A549 (cell line): ENCODE data around the gene SUPT20HL1.

ENCODE experiments used
- CEBPB ChIP-seq, 2 experiments: fragments of >200 bp in 1 of 2; sonication (Bioruptor Twin) in 1 of 2; formaldehyde crosslinking in 1 of 2; IDR thresholded peaks; 2 replicates each; pipeline ENCODE4 v1.6.1; 2012 to 2016
- CHD4 ChIP-seq: fragments of 200-600 bp; sonication (generic); IDR thresholded peaks from 2 replicates; pipeline ENCODE4 v1.6.1; 2016; ENCODE audit warnings: antibody characterized with exemption, mild to moderate bottlenecking, borderline replicate concordance
- CTCF ChIP-seq: fragments of >200 bp; sonication (Bioruptor Twin); formaldehyde crosslinking; IDR thresholded peaks from 3 replicates; pipeline ENCODE4 v1.5.1; 2016
- EP300 ChIP-seq, 2 experiments: fragments of >200 bp; sonication (Bioruptor Twin); formaldehyde crosslinking; IDR thresholded peaks; 2 replicates in 1 of 2; 3 replicates in 1 of 2; pipeline ENCODE4 v1.6.1; 2016 to 2017
- JUN ChIP-seq, 2 experiments: fragments of >200 bp; sonication (Bioruptor Twin); formaldehyde crosslinking; IDR thresholded peaks; 2 replicates in 1 of 2; 3 replicates in 1 of 2; pipeline ENCODE4 v1.6.1; 2016 to 2017
- MAX ChIP-seq: IDR thresholded peaks from 2 replicates; pipeline ENCODE4 v1.6.1; 2012
- PHF8 ChIP-seq: fragments of 200-600 bp; sonication (generic); IDR thresholded peaks from 2 replicates; pipeline ENCODE4 v1.6.1; 2016; ENCODE audit warnings: low read depth, mild to moderate bottlenecking, antibody characterized with exemption, moderate library complexity, borderline replicate concordance
- RAD21 ChIP-seq, 2 experiments: fragments of >200 bp in 1 of 2; sonication (Bioruptor Twin) in 1 of 2; formaldehyde crosslinking in 1 of 2; IDR thresholded peaks in 1 of 2; conservative IDR thresholded peaks in 1 of 2; 2 replicates in 1 of 2; 3 replicates in 1 of 2; pipeline ENCODE4 v1.6.1; 2012 to 2018; ENCODE audit warnings: inconsistent platforms in 1 of 2
- RCOR1 ChIP-seq: fragments of 150-350 bp; IDR thresholded peaks from 2 replicates; pipeline ENCODE4 v1.6.1; 2014; ENCODE audit warnings: antibody characterized with exemption, low read length, low read depth
- RFX5 ChIP-seq: fragments of 450-650 bp; IDR thresholded peaks from 2 replicates; pipeline ENCODE4 v1.7.1; 2014; ENCODE audit warnings: antibody characterized with exemption, mild to moderate bottlenecking, moderate library complexity
- RNF2 ChIP-seq: fragments of 200-600 bp; sonication (generic); IDR thresholded peaks from 2 replicates; pipeline ENCODE4 v1.6.1; 2016; ENCODE audit warnings: low read depth, mild to moderate bottlenecking, antibody characterized with exemption, moderate library complexity, borderline replicate concordance
- SMC3 ChIP-seq: fragments of >200 bp; sonication (Bioruptor Twin); formaldehyde crosslinking; IDR thresholded peaks from 3 replicates; pipeline ENCODE4 v1.6.1; 2018; ENCODE audit warnings: inconsistent platforms
- ZFP36 ChIP-seq: fragments of 450-650 bp; IDR thresholded peaks from 2 replicates; pipeline ENCODE4 v1.6.1; 2014; ENCODE audit warnings: borderline replicate concordance; ENCODE audit not compliant: partially characterized antibody

- TF ChIP-seq RNF2 (no peak), RFX5 (no peak), MAX (no peak), RAD21 (conservative IDR thresholded peaks at IDR 0.05 in 1 of 2, IDR thresholded peaks at IDR 0.05 in 1 of 2) (no peak), CHD4 (no peak), CTCF (no peak), SMC3 (no peak), RCOR1 (no peak), PHF8 (no peak), EP300 (IDR thresholded peaks at IDR 0.05) (no peak), CEBPB (IDR thresholded peaks at IDR 0.05) (no peak), ZFP36 (no peak), JUN (IDR thresholded peaks at IDR 0.05) (no peak)
Measured at GRCh38 chrX:24364851-24365538, 4.6 kb downstream of the SUPT20HL1 start.
